Loucy (cell line): ENCODE data around the gene MMP21.

Source experiments
- EZH2phosphoT487 ChIP-seq: fragments of 200-600 bp; IDR thresholded peaks from 2 replicates; pipeline ENCODE4 v1.6.1; 2018; ENCODE audit warnings: antibody characterized with exemption, mild to moderate bottlenecking, moderate library complexity, borderline replicate concordance
- TF ChIP-seq, protein P1 (sequence below): fragments of 200-600 bp; sonication (generic); conservative IDR thresholded peaks from 2 replicates; pipeline ENCODE4 v1.5.1; 2014; ENCODE audit warnings: mild to moderate bottlenecking, antibody characterized with exemption, low read length

DNA sequence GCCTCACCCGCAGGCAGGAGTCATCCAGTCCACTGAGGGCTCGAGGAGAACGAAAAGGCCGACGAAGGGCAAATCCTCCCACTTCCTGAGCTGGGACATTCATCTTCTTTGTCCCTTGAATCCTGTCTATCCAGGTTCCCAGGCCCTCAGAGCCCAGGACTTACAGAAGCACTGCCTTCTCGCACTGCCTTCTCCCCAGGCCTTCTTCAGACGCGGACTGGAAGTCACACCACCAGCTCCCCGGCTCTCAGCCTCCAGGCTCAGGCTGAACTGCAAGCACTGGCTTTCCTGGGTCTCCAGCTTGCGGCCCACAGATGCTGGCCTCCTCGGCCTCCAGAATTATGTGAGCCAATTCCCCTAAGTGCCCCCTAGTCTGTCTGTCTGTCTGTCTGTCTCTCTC, 6.4 kb upstream of the MMP21 start:
- TF ChIP-seq, protein P1, sequence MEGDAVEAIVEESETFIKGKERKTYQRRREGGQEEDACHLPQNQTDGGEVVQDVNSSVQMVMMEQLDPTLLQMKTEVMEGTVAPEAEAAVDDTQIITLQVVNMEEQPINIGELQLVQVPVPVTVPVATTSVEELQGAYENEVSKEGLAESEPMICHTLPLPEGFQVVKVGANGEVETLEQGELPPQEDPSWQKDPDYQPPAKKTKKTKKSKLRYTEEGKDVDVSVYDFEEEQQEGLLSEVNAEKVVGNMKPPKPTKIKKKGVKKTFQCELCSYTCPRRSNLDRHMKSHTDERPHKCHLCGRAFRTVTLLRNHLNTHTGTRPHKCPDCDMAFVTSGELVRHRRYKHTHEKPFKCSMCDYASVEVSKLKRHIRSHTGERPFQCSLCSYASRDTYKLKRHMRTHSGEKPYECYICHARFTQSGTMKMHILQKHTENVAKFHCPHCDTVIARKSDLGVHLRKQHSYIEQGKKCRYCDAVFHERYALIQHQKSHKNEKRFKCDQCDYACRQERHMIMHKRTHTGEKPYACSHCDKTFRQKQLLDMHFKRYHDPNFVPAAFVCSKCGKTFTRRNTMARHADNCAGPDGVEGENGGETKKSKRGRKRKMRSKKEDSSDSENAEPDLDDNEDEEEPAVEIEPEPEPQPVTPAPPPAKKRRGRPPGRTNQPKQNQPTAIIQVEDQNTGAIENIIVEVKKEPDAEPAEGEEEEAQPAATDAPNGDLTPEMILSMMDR, result no peak
- TF ChIP-seq EZH2phosphoT487, result no peak
